Skeletal muscle cell (primary cell): Measurements from ENCODE around the gene NPLOC4.
"Not testable (repeated sequence)": the region's sequence is repeated elsewhere in the genome, so short reads cannot be mapped to it uniquely, and the experiment has no call there.

Experiments used
- DNase-seq: peaks from one replicate; pipeline ENCODE4 v3.0.0-alpha.2; 2010; ENCODE audit warnings: low read depth
- H3K4me3 ChIP-seq: 2 replicates; pipeline ENCODE4 v1.5.1; 2011; ENCODE audit warnings: low read depth, mild to moderate bottlenecking, control low read depth, low read length, moderate library complexity

Gene NPLOC4

DNA sequence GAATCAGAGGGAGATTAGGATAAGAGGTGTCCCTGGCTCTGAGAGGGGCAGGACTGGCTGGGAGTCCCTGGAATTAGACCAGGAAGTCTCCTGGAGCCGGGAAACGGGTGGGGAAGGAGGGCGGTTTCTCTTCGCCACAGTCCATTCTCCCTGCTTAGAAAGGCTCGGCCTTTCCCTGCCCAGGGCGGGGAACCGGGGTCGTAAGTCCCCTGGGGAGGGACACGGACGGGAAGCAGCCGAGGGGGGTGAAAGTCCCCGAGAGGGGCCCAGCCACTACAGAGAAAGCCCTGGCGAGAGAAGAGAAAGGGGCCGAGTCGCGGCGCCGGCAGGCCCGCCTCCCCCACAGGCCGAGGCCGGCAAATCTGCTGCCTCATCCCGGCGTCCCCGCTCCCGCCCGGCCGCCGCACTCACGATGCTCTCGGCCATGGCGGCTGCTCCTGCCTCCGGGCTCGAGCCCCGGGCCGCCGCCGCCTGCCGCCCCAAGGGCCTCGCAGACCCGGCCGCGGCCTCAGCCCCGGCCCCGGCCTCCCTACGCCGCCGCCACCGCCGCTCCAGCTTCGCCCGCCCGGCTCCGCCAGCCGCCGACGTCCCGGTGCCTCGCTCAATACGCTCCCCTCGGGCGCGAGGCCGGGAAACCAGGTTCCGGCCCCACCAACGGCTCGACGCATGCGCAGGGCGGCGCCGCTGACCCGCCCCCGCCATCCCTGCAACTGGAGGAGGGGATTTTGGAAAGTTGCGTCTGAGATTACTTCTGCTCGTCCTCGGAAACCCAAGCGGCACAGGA is at the start of gene NPLOC4, which contains the start of gene TSPAN10:
Gene NPLOC4, minus strand, starts transcription at position 608 of the 784 bp plus-strand sequence. Its CDS starts 182 bp downstream, at position 426.
Gene TSPAN10, plus strand, starts transcription at position 692 of the 784 bp plus-strand sequence. CDS start 5,217 bp downstream, outside the sequence.
- peak; percentile 45 for DNase-seq
- peak within 1 kb of the TSS; percentile 92 for H3K4me3 ChIP-seq

DNA sequence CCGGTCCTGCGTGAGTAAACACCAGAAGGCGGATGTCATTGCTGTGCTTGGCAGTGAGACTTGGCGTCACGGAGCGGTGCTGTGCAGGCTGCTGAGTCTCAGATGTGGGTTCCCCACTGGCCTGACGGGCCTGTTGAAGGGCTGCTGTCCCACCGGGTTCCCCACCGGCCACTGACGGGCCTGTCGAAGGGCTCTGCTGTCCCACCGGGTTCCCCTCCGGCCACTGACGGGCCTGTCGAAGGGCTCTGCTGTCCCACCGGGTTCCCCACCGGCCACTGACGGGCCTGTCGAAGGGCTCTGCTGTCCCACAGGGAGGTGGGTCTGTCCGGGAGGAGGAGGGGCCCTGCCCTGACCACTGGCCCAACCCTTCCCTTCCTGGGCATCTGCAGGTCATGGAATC is 49.7 kb upstream of the NPLOC4 start:
- no peak for DNase-seq
- H3K4me3 ChIP-seq = no peak overlapping the region

DNA sequence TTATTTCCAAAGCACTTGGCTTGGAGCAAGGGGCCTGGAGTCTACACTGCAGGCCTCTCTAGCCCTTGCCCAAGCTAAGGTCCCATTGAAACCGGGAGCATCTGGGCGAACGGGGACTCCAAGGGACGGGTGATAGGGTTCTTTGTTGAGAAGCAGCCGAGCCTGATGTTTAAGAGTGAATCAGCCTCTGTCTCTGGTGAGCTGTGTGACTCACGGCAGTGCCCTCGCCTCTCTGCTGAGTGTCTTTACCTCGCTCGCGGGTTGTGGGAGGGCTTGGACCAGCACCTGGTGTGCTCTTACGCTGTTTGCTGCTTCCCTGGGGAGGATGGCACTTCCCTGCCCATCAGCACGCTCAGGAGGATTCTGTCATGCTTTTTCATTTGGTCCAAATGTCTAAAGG is 48.2 kb upstream of the NPLOC4 start:
- DNase-seq = peak; percentile 36
- peak overlapping the region; percentile 97 for H3K4me3 ChIP-seq

DNA sequence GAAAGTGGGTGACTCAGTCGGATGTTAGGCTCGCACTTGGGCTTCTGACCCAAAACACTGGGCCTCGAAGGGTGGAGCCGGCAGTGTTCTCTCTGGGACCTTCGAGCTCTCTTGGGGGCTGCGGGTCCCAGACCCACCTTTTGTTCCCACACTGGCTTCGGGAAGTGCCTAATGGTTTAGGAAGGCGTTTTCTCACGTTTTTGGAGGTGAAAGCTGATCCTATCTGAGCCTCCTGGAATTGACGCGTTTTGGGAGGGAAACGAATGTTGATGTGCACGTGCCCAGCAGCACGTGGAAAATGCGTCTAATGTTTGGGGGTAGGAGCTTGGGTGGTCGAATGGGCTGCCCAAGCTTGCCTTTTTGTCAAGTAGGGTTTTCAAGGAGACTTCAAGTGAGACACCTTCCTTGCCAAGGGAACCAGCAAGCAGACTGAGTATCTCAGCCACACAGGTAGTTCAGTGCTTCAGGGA is 47.6 kb upstream of the NPLOC4 start:
- H3K4me3 ChIP-seq = peak overlapping the region; percentile 97
- peak; percentile 60 for DNase-seq

DNA sequence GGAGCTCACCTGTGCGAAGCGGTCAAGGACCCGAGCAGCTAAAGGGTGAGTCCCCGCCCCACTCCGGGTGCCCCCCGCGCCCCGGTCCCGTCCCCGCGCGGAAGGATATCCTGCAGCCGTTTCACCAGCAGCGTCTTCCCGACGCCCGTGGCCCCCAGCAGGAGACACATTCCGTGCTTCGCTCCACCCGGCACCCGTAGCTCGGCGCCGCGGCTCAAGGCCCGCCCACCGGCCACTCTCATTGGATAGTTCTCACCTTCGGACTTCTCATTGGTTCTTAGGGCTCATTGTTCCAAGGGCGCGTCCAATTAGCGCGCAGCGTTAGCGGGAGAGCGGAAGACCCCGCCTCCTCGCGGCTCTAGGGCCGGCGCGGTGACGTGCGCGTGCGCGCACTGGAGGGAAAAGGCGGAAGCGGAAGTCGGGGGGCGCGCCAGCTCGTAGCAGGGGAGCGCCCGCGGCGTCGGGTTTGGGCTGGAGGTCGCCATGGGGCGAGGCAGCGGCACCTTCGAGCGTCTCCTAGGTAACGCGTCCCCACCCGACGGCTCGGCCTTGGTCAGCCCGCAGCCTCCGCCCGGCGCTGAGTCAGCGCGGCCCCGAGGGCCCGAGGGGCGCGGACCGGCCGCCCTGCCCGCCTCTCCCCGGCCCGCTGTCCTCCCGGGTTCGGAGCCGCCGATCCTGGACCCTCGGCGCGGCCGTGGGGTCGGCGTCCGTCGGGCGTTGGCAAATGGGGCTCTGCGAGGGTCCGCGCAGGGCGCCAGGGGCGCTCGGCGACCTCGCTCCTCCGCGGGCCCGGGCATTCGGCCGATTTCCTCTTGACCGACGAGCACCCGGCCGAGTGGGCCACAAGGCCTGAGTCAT is 46.9 kb upstream of the NPLOC4 start, which contains the start of the genes ARL16 and HGS:
Gene ARL16, minus strand, starts transcription at position 214 of the 858 bp plus-strand sequence. Its CDS starts 44 bp downstream, at position 170.
Gene HGS, plus strand, starts transcription at position 428 of the 858 bp plus-strand sequence. Its CDS starts 56 bp downstream, at position 484.
- peak; percentile 97 for DNase-seq
- H3K4me3 ChIP-seq = peak within 1 kb of the TSS; percentile 97

DNA sequence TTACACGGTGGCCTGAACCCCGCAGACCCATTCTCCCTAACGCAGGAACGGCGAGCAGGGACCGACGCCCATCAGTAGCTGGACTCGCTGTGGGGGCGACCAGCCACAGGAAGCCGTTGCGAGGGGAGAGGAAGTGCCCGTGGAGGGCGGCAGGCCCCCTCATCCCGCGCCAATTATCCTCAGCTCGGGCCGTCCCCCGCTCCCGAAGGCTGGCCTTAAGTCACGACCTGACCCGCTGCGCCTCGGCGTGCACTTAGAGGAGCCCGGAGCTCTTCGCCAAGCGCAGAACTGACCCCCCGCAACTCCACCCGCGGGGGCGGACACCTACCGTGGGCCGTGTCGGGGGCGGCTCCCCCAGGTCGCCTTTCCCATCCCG is 46.3 kb upstream of the NPLOC4 start:
- H3K4me3 ChIP-seq = peak overlapping the region; percentile 97
- no peak for DNase-seq

DNA sequence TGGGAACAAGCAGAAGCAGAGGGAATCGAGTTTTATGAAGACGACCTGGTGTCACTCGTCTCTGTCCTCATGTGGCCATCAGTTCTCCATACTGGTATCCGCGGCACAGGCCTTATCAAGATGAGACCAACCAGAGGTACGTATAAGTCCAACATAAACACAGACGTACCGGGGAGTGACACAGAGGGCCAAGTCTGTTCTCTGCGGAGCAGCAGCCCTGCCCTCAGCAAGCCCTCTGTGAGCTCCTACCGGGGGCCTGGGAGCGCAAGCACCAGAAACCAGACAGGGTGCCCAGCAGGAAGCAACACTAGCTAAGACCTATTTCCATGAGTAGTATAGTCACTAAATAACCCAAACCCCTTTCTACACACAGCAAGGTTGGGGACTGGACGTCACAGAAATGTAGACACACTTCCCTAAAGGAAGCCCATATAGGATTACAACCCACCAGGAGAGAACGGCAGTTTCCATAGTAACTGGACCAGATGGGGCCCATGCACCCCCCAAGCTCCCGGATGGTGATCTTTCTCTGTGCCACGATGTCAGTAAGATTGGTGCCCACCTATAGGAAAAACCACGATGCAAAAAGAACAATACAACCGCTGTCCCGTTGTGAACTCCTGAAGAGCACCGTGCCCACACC is 45.8 kb upstream of the NPLOC4 start:
- peak overlapping the region; percentile 97 for H3K4me3 ChIP-seq
- no peak for DNase-seq

DNA sequence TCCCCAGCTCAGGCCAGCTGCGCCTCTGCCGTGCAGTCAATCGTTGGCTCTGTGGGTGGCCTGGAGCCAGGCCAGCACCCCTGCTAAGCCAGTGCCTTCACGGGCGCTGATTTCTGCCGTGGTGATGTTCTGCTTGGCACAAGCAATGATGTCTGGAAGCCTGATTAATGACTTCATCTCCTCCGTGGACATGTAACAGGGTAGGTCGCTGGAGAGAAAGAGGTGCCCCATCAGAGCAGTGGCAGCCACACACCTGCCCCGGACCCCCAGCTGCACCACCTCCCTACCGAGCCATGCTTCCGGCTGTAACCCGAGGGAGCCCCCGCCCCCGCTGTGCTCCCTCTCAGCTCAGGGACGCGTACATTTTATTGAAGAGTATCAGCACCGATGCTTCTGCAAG is 44.8 kb upstream of the NPLOC4 start:
- DNase-seq = no peak
- H3K4me3 ChIP-seq = no peak overlapping the region

DNA sequence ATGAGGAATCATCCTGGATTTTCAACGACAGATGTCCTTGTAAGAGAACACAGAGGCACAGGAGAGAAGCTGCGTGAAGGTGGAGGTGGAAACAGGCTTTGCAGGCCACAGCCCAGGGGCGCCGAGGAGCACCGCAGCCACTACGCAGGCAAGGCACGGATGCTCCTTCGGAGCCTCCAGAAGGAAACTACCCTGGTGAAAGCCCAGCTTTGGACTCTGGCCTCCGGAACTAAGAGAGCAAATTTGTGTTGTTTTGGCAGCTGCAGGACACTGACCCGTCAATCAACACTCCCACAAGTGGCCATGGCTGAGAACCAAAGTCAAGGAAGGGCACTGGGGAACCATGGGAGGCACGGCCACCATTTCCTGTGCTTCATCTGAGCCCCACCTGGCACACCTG is 43.2 kb upstream of the NPLOC4 start:
- no peak overlapping the region for H3K4me3 ChIP-seq
- DNase-seq = no peak

DNA sequence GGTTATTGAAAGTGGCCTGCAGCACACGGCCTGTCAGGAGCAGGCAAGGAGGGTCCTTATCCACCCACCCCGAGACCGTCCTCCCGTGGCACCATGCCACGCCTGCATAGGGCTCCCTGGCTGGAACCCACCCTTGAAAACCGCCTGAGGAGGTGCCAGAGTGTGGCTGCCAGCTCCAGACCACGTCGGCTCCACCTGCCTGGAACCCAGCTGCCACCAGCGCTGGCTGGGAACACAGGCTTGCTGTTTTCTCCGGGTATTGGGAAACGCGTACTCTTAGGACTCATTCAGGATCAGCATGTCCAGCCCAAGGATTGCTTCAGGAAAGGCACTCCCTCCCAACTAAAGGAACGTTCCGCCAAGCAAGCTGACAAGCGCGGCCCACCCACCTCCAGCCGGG is 40.0 kb upstream of the NPLOC4 start:
- no peak for DNase-seq
- H3K4me3 ChIP-seq = no peak overlapping the region

DNA sequence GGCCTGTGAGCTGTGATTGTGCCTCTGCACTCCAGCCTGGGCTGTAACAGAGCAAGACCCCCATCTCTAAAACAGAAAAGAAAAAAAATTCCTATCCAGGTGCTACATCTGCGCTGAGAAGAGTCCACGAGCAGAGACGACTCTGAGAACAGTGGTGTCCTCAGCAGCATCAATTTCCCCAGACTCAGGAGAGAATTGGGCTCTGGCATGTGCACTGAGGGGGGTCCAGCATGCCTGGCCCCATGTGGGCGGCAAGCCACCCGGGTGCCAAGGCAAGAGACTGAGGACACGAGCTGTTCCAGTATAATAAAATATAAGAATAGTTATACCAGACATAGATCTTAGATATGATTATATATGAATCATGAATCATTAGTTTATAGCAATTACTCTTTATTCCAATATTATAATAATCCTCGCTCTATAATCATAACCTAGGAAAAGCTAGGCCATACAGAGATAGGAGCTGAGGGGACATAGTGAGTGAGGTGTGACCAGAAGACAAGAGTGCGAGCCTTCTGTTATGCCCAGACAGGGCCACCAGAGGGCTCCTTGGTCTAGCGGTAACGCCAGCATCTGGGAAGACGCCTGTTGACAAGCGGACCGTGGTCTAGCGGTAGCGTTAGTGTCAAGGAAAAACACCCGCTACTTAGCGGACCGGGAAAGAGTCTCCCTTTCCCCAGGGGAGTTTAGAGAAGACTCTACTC is 38.8 kb upstream of the NPLOC4 start:
- not testable (repeated sequence) for DNase-seq, H3K4me3 ChIP-seq

DNA sequence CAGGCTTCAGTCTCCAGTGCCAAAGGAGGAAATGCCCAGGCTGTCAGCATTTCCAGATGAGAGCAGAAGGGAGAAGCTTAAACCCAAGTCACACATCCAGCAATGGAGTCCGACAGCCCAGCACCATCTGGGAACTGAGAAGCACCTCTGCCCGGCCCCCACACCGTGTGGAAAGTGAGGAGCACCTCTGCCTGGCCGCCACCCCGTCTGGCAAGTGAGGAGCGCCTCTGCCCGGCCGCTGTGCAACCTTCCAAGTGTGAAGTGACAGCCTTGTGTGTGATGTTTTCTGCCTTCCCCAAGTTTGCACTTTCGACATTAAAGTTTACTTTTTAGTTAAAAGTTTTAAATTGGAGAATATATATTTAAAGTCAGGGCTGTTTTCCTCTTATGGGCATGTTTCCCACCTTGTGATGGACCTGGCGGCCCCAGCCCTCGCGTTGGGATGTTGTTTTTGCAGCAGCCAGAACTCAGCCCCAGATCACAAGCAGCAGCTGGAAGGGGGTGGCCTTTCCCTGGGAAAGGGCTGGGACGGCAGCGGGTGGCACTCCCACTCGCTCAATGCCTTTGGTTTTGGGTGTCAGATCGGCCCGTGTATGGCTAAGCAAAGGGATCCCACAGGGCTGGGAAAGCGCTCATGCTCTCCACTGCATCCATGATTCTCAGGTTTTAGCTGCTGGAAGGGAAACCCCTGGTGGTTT is 36.8 kb upstream of the NPLOC4 start:
- no peak overlapping the region for H3K4me3 ChIP-seq
- no peak for DNase-seq

DNA sequence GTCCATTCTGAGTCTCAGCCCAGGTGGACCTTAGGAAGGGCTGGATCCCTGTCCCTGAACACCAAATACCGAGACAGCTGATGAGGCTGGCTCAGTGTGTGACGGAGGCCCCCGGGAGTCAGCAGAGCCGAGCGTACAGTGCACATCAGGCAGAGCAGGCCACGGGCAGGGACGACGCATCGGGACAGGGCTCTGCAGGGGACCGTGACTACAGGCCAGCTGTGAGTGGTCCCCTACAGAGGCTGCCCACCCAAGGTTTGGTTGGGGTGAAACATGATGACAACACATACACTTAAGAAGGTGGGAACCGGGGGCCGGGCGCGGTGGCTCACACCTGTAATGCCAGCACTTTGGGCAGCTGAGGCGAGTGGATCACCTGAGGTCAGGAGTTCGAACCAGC is 36.0 kb upstream of the NPLOC4 start:
- DNase-seq = no peak
- no peak overlapping the region for H3K4me3 ChIP-seq

DNA sequence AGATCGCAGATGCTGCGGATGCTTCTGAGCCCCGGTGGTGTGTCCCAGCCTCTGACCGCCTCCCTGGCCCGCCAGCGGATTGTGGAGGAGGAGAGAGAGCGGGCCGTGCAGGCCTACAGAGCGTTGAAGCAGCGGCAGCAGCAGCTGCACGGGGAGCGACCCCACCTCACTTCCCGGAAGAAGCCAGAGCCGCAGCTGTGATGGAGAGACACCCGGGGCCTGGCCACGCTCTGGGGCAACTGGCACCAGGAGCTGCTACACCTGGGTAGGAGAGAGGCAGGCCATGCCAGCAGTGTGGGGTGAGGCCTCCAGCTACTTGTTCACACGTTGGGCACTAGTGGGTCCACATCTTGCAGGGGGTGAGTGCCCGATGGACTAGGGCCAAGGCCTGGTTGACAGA is 35.6 kb upstream of the NPLOC4 start:
- H3K4me3 ChIP-seq = no peak overlapping the region
- DNase-seq = no peak

DNA sequence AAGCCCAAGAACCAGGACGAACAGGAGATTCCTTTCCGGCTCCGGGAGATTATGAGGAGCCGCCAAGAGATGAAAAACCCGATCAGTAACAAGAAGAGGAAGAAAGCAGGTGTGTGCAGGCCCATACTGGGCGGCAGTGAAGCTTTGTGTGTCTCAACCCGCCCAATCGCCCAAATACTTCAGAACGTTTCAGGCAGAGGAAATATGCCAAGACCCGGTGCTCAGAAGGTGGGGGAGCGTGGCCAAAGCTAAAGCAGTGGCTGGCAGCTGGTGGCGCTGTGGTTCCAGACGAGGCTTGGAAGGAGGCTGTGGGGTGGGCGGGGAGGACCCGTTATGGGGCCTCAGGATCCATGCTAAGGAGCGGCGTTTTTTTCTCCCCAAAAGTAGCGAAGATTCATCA is 30.8 kb upstream of the NPLOC4 start:
- DNase-seq = no peak
- no peak overlapping the region for H3K4me3 ChIP-seq

DNA sequence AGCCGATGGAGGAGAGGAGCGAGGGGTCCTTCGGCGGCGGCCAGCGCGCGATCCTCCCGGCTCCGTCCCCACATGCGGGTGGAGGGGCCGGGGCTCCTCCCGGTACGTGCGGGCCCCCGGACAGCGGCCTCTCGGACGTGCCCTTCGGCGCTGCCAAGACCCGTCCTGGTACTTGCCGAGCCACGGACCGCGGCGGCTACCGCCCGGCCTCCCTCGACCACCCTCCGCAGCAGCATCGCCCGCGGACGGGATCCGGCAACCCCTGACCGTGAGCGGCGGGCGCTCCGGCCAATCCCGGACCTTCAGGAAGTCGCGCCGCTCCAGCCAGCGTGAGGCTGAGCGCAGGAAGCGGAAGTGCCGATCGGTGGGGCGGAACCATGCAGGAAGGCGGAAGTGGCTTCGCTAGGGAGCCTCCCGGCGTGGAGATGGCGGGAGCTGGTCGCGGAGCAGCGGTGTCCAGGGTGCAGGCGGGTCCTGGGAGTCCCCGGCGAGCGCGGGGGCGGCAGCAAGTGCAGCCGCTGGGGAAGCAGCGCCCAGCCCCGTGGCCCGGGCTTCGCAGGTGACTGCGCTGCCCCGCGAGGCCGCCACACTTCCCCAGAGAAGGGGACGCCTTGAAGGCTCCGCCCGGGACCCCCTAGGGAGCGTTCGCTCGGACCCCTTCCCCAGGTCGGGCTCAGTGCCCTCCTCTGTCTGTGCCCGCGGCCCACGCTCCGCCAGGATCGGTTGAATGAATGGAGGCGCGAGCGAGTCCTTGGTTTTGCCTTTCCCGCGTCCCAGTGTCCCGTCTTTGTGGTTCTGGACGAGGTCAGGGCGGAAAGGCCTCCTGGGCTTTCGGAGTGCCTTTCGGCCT is 29.7 kb upstream of the NPLOC4 start, which contains the start of the genes CCDC137 and OXLD1:
Gene CCDC137, plus strand, starts transcription at position 396 of the 850 bp plus-strand sequence. Its CDS starts 30 bp downstream, at position 426.
Gene OXLD1, minus strand, starts transcription at position 264 of the 850 bp plus-strand sequence. Its CDS starts 28 bp downstream, at position 236.
- peak within 1 kb of the TSS; percentile 69 for H3K4me3 ChIP-seq
- DNase-seq = peak; percentile 90

DNA sequence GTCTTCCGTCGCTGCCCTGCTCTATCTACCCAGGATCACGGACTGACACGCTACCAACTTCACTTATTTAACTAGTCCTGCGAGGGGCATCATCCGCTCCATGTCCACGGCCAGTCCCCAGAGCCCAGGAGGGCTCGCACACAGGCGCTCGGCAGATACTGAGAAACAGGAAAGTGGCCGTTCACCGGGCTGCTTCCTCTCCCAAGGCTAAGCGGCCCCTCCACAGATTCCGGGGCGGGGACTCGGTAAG is 29.1 kb upstream of the NPLOC4 start:
- no peak for DNase-seq
- H3K4me3 ChIP-seq = peak overlapping the region; percentile 69
